Skeletal muscle tissue (tissue), 4 donors: ENCODE data around the gene TAF1L. TPM values are rescaled to one million over a fixed set of nuclear protein-coding genes. Genes with fewer than 3 reads are reported as not detected.
"Not testable (repeated sequence)": the region's sequence is repeated elsewhere in the genome, so short reads cannot be mapped to it uniquely, and the experiment has no call there.

ENCODE experiments used
- H3K27ac ChIP-seq: one replicate; pipeline ENCODE4 v1.7.0; 2013; ENCODE audit warnings: mild to moderate bottlenecking, low read depth, low read length, inconsistent platforms
- H3K27me3 ChIP-seq, 3 donors: one replicate each; pipeline ENCODE4 v1.7.0; 2013; ENCODE audit warnings: low read length in 3 of 3; ENCODE audit not compliant: control insufficient read depth in 3 of 3, insufficient read depth in 3 of 3
- H3K36me3 ChIP-seq, 3 donors: one replicate each; pipeline ENCODE4 v1.7.0; 2013; ENCODE audit warnings: low read length in 3 of 3; ENCODE audit not compliant: control insufficient read depth in 3 of 3, insufficient read depth in 3 of 3
- H3K4me1 ChIP-seq, 3 donors: one replicate each; pipeline ENCODE4 v1.7.0; 2013; ENCODE audit warnings: low read length in 3 of 3, mild to moderate bottlenecking in 3 of 3; ENCODE audit not compliant: control insufficient read depth in 3 of 3, insufficient read depth in 3 of 3
- H3K4me3 ChIP-seq, 3 donors: one replicate each; pipeline ENCODE4 v1.7.0; 2013; ENCODE audit warnings: low read length in 3 of 3
- H3K9ac ChIP-seq, 3 donors: one replicate each; pipeline ENCODE4 v1.7.0; 2013; ENCODE audit warnings: low read length in 3 of 3, mild to moderate bottlenecking in 3 of 3, moderate library complexity in 2 of 3, low read depth in 1 of 3
- H3K9me3 ChIP-seq, 3 donors: one replicate each; pipeline ENCODE4 v1.7.0; 2013; ENCODE audit warnings: low read length in 3 of 3; ENCODE audit not compliant: control insufficient read depth in 3 of 3
- total RNA-seq: library from RNA; depleted of rRNA; stranded (reverse); fragments of >200 nt; gene quantifications from one replicate; pipeline ENCODE4 v1.2.3, GENCODE V29; 2014
- donor health status: Osteomylitis.

TAF1L gene
- not detected for total RNA-seq

- Histone ChIP-seq H3K4me1 (no peaks in the 10 kb centered on the region), H3K27me3 (no peaks in the 10 kb centered on the region), H3K9ac (no peak within 1 kb of the TSS), H3K27ac (no peak within 1 kb of the TSS), H3K36me3 (no peaks in the 10 kb centered on the region), H3K9me3 (no peaks in the 10 kb centered on the region), H3K4me3 (no peak within 1 kb of the TSS)
These were observed at the start of gene TAF1L for GRCh38 chr9:32635362-32635761. Gene TAF1L (minus strand): TSS chr9:32635669. CDS start chr9:32635579, 90 bp downstream.

GRCh38 chr9:32681751-32682150 is 46.3 kb upstream of the TAF1L start:
- Histone ChIP-seq H3K9me3 (peaks cover 0 to 4% (median 0%) of the 10 kb centered on the region in 3 donors), H3K27me3 (no peaks in the 10 kb centered on the region), H3K9ac (no peak overlapping the region), H3K4me1 (no peaks in the 10 kb centered on the region), H3K4me3 (no peak overlapping the region), H3K27ac (no peak overlapping the region), H3K36me3 (no peaks in the 10 kb centered on the region)

- Histone ChIP-seq H3K27ac (no peak overlapping the region), H3K9me3 (peaks cover 0 to 4% (median 0%) of the 10 kb centered on the region in 3 donors), H3K4me3 (no peak overlapping the region), H3K4me1 (no peaks in the 10 kb centered on the region), H3K27me3 (no peaks in the 10 kb centered on the region), H3K9ac (no peak overlapping the region), H3K36me3 (no peaks in the 10 kb centered on the region)
These were observed 42.5 kb upstream of the TAF1L start for GRCh38 chr9:32677931-32678330.

- peaks cover 0 to 2% (median 0%) of the 10 kb centered on the region in 3 donors for H3K9me3 ChIP-seq
- H3K36me3 ChIP-seq: no peaks in the 10 kb centered on the region
- no peak overlapping the region for H3K4me3 ChIP-seq
- no peak overlapping the region for H3K9ac ChIP-seq
- no peaks in the 10 kb centered on the region for H3K4me1 ChIP-seq
- no peak overlapping the region for H3K27ac ChIP-seq
- H3K27me3 ChIP-seq: no peaks in the 10 kb centered on the region
These were observed 37.0 kb upstream of the TAF1L start for GRCh38 chr9:32672469-32672868.

- Histone ChIP-seq H3K9ac (no peak overlapping the region), H3K9me3 (peaks cover 0 to 2% (median 0%) of the 10 kb centered on the region in 3 donors), H3K4me3 (no peak overlapping the region), H3K27ac (no peak overlapping the region), H3K27me3 (no peaks in the 10 kb centered on the region), H3K36me3 (no peaks in the 10 kb centered on the region), H3K4me1 (no peaks in the 10 kb centered on the region)
These were observed 35.9 kb upstream of the TAF1L start for GRCh38 chr9:32671333-32671732.

- H3K27ac ChIP-seq: no peak overlapping the region
- H3K36me3 ChIP-seq: no peaks in the 10 kb centered on the region
- no peak overlapping the region for H3K9ac ChIP-seq
- no peaks in the 10 kb centered on the region for H3K4me1 ChIP-seq
- no peaks in the 10 kb centered on the region for H3K27me3 ChIP-seq
- H3K9me3 ChIP-seq: no peaks in the 10 kb centered on the region
- H3K4me3 ChIP-seq: no peak overlapping the region
These were observed 29.6 kb upstream of the TAF1L start for GRCh38 chr9:32665101-32665500.

- H3K9me3 ChIP-seq: no peaks in the 10 kb centered on the region
These were observed 28.3 kb upstream of the TAF1L start for GRCh38 chr9:32663741-32664140.

GRCh38 chr9:32647671-32648070 is 12.2 kb upstream of the TAF1L start:
- Histone ChIP-seq H3K36me3 (no peaks in the 10 kb centered on the region), H3K4me1 (no peaks in the 10 kb centered on the region), H3K9me3 (peaks cover 0 to 2% (median 0%) of the 10 kb centered on the region in 3 donors), H3K27ac (no peak overlapping the region), H3K27me3 (no peaks in the 10 kb centered on the region), H3K9ac (no peak overlapping the region), H3K4me3 (no peak overlapping the region)

More at GRCh38 chr9:32663741-32664140, 28.3 kb upstream of the TAF1L start:
- Histone ChIP-seq H3K4me1 (no peaks in the 10 kb centered on the region), H3K9ac (no peak overlapping the region), H3K27me3 (no peaks in the 10 kb centered on the region), H3K4me3 (no peak overlapping the region), H3K27ac (no peak overlapping the region), H3K36me3 (no peaks in the 10 kb centered on the region)

- no peaks in the 10 kb centered on the region for H3K27me3 ChIP-seq
- H3K4me1 ChIP-seq: no peaks in the 10 kb centered on the region
- H3K9me3 ChIP-seq: peaks cover 0 to 2% (median 0%) of the 10 kb centered on the region in 3 donors
- H3K9ac ChIP-seq: no peak overlapping the region
- H3K4me3 ChIP-seq: no peak overlapping the region
- no peaks in the 10 kb centered on the region for H3K36me3 ChIP-seq
- H3K27ac ChIP-seq: no peak overlapping the region
These were observed 9.2 kb upstream of the TAF1L start for GRCh38 chr9:32644698-32645097.

GRCh38 chr9:32633151-32633550 is 2.3 kb downstream of the TAF1L start:
- not testable (repeated sequence) for H3K27me3 ChIP-seq, H3K4me3 ChIP-seq, H3K36me3 ChIP-seq, H3K9ac ChIP-seq, H3K9me3 ChIP-seq, H3K27ac ChIP-seq, H3K4me1 ChIP-seq

GRCh38 chr9:32631991-32632390 is 3.5 kb downstream of the TAF1L start:
- Histone ChIP-seq H3K27me3 (no peaks in the 10 kb centered on the region), H3K4me3 (no peak overlapping the region), H3K36me3 (no peaks in the 10 kb centered on the region), H3K4me1 (no peaks in the 10 kb centered on the region), H3K9ac (no peak overlapping the region), H3K9me3 (no peaks in the 10 kb centered on the region), H3K27ac (no peak overlapping the region)
